Activated CD8-positive, alpha-beta T cell treated with anti-CD3 and anti-CD28 coated beads, Interleukin-2, amount 10 ng/mL, durations not matched to agents 7 days and 5 days (primary cell): ENCODE data around the gene PTPRA. TPM values are rescaled to one million over a fixed set of nuclear protein-coding genes. Genes with fewer than 3 reads are reported as not detected.
"Not testable (repeated sequence)": the region's sequence is repeated elsewhere in the genome, so short reads cannot be mapped to it uniquely, and the experiment has no call there.

Source experiments
- ATAC-seq: fragments of 150-1000 bp; cut with Tn5 transposase; one replicate; pipeline ENCODE4 v1.10.0; 2021; ENCODE audit warnings: moderate library complexity
- CTCF ChIA-PET: fragments of 350-600 bp; sonication (Branson Sonifier 250); formaldehyde crosslinking; loops from one replicate; lab custom pipeline; 2021; ENCODE audit warnings: antibody characterized with exemption; lab: Charles Lee
- POLR2A ChIA-PET: fragments of 350-600 bp; sonication (Branson Sonifier 250); formaldehyde crosslinking; loops from one replicate; lab custom pipeline; 2021; ENCODE audit warnings: antibody characterized with exemption; lab: Charles Lee
- DNase-seq: peaks from one replicate; pipeline ENCODE4 v3.0.0-alpha.2; 2020
- H3K27ac Mint-ChIP-seq: one replicate; pipeline ENCODE4 v1.8.0; 2021; ENCODE audit warnings: mild to moderate bottlenecking, mixed read lengths
- H3K27me3 Mint-ChIP-seq: one replicate; pipeline ENCODE4 v1.8.0; 2021; ENCODE audit warnings: low read depth, mixed read lengths
- H3K36me3 Mint-ChIP-seq: one replicate; pipeline ENCODE4 v1.8.0; 2021; ENCODE audit warnings: low read depth, mixed read lengths
- H3K4me1 Mint-ChIP-seq: one replicate; pipeline ENCODE4 v1.8.0; 2021; ENCODE audit warnings: low read depth, mixed read lengths
- H3K4me3 Mint-ChIP-seq: one replicate; pipeline ENCODE4 v1.8.0; 2021; ENCODE audit warnings: mild to moderate bottlenecking, mixed read lengths
- H3K9me3 Mint-ChIP-seq: one replicate; pipeline ENCODE4 v1.8.0; 2022; ENCODE audit warnings: mixed read lengths; ENCODE audit not compliant: insufficient read depth
- total RNA-seq, 2 experiments: library from RNA; stranded (reverse); gene quantifications; one replicate each; pipeline ENCODE4 v1.2.3, GENCODE V29; 2021

Gene PTPRA
- 10 to 100 TPM; 58.5 to 60.9 TPM for total RNA-seq

- CTCF ChIA-PET = interaction anchor here (1.0 kb wide), 1 partner anchor 110 kb away, joined by 3 read pairs; no protein-coding TSS in a partner anchor
Measured at GRCh38 chr20:2873010-2873746, at the start of gene PTPRA. PTPRA (plus strand) TSS chr20:2873481; CDS start chr20:2964278, 90,797 bp downstream.

GRCh38 chr20:2825761-2826160 is 47.5 kb upstream of the PTPRA start:
- ATAC-seq (peak; percentile 48), DNase-seq (no peak)
- Mint-ChIP-seq H3K4me3 (peak overlapping the region; percentile 36), H3K27me3 (peaks cover 44% of the 10 kb centered on the region), H3K4me1 (peaks cover 26% of the 10 kb centered on the region), H3K36me3 (no peaks in the 10 kb centered on the region), H3K9me3 (no peaks in the 10 kb centered on the region), H3K27ac (no peak overlapping the region)
- ChIA-PET POLR2A (interaction anchor here (0.6 kb wide), 1 partner anchor 21 kb away, joined by 3 read pairs; no protein-coding TSS in a partner anchor), CTCF (interaction anchor here (0.6 to 1.4 kb wide), 2 partner anchors 11 to 337 kb away, joined by 3 read pairs; no protein-coding TSS in a partner anchor)

More at GRCh38 chr20:2873010-2873746, at the start of gene PTPRA:
- H3K9me3 Mint-ChIP-seq = no peaks in the 10 kb centered on the region
- ATAC-seq = peak; percentile 94
- H3K36me3 Mint-ChIP-seq = peaks cover 24% of the 10 kb centered on the region
- peak; percentile 94 for DNase-seq
- POLR2A ChIA-PET = interaction anchor here (0.7 to 1.9 kb wide), 9 partner anchors 9 to 1849 kb away, joined by 3 to 8 read pairs (median 3); partner anchors contain the start of genes PCED1A, PRND and VPS16
- H3K27me3 Mint-ChIP-seq = no peaks in the 10 kb centered on the region
- H3K27ac Mint-ChIP-seq = peak within 1 kb of the TSS; percentile 93
- H3K4me3 Mint-ChIP-seq = peak within 1 kb of the TSS; percentile 92
- H3K4me1 Mint-ChIP-seq = peaks cover 54% of the 10 kb centered on the region

GRCh38 chr20:2826655-2827054 is 46.6 kb upstream of the PTPRA start:
- ATAC-seq = no peak
- no peaks in the 10 kb centered on the region for H3K36me3 Mint-ChIP-seq
- CTCF ChIA-PET = interaction anchor here (1.4 kb wide), 1 partner anchor 10 kb away, joined by 3 read pairs; no protein-coding TSS in a partner anchor
- peaks cover 22% of the 10 kb centered on the region for H3K4me1 Mint-ChIP-seq
- H3K27ac Mint-ChIP-seq = no peak overlapping the region
- H3K9me3 Mint-ChIP-seq = no peaks in the 10 kb centered on the region
- no peak for DNase-seq
- POLR2A ChIA-PET = no interaction called here
- peaks cover 38% of the 10 kb centered on the region for H3K27me3 Mint-ChIP-seq
- H3K4me3 Mint-ChIP-seq = no peak overlapping the region

- no peak overlapping the region for H3K4me3 Mint-ChIP-seq
- ChIA-PET CTCF (no interaction called here), POLR2A (no interaction called here)
- no peak overlapping the region for H3K27ac Mint-ChIP-seq
- ATAC-seq (no peak), DNase-seq (no peak)
- no peaks in the 10 kb centered on the region for H3K9me3 Mint-ChIP-seq
- peaks cover 37% of the 10 kb centered on the region for H3K27me3 Mint-ChIP-seq
- peaks cover 19% of the 10 kb centered on the region for H3K4me1 Mint-ChIP-seq
- H3K36me3 Mint-ChIP-seq = no peaks in the 10 kb centered on the region
Measured at GRCh38 chr20:2829376-2829775, 43.9 kb upstream of the PTPRA start.

GRCh38 chr20:2831206-2831605 is 42.1 kb upstream of the PTPRA start:
- H3K4me3 Mint-ChIP-seq, POLR2A ChIA-PET, H3K9me3 Mint-ChIP-seq, H3K27ac Mint-ChIP-seq, ATAC-seq, H3K36me3 Mint-ChIP-seq, DNase-seq: not testable (repeated sequence)
- peaks cover 34% of the 10 kb centered on the region for H3K27me3 Mint-ChIP-seq
- CTCF ChIA-PET = interaction anchor here (1.5 kb wide), 1 partner anchor 9 kb away, joined by 6 read pairs; no protein-coding TSS in a partner anchor
- H3K4me1 Mint-ChIP-seq = peaks cover 14% of the 10 kb centered on the region

- DNase-seq (no peak), ATAC-seq (no peak)
- ChIA-PET POLR2A (no interaction called here), CTCF (interaction anchor here (1.0 to 1.3 kb wide), 2 partner anchors 12 to 149 kb away, joined by 3 to 4 read pairs; no protein-coding TSS in a partner anchor)
- no peaks in the 10 kb centered on the region for H3K9me3 Mint-ChIP-seq
- peaks cover 14% of the 10 kb centered on the region for H3K27me3 Mint-ChIP-seq
- no peak overlapping the region for H3K27ac Mint-ChIP-seq
- H3K36me3 Mint-ChIP-seq = no peaks in the 10 kb centered on the region
- no peak overlapping the region for H3K4me3 Mint-ChIP-seq
- H3K4me1 Mint-ChIP-seq = peaks cover 3% of the 10 kb centered on the region
Measured at GRCh38 chr20:2833761-2834160, 39.5 kb upstream of the PTPRA start.

GRCh38 chr20:2834401-2835110 is 38.7 kb upstream of the PTPRA start:
- H3K27me3 Mint-ChIP-seq = peaks cover 9% of the 10 kb centered on the region
- no peak overlapping the region for H3K27ac Mint-ChIP-seq
- ChIA-PET CTCF (interaction anchor here (1.0 to 1.3 kb wide), 2 partner anchors 12 to 149 kb away, joined by 3 to 4 read pairs; no protein-coding TSS in a partner anchor), POLR2A (interaction anchor here (0.7 kb wide), 1 partner anchor 76 kb away, joined by 3 read pairs; no protein-coding TSS in a partner anchor)
- ATAC-seq = no peak
- H3K4me3 Mint-ChIP-seq = no peak overlapping the region
- DNase-seq = no peak
- peaks cover 9% of the 10 kb centered on the region for H3K4me1 Mint-ChIP-seq
- no peaks in the 10 kb centered on the region for H3K9me3 Mint-ChIP-seq
- peaks cover 3% of the 10 kb centered on the region for H3K36me3 Mint-ChIP-seq

GRCh38 chr20:2835331-2835796 is 37.9 kb upstream of the PTPRA start:
- Mint-ChIP-seq H3K36me3 (peaks cover 4% of the 10 kb centered on the region), H3K27ac (no peak overlapping the region), H3K4me3 (no peak overlapping the region), H3K4me1 (peaks cover 9% of the 10 kb centered on the region), H3K27me3 (peaks cover 2% of the 10 kb centered on the region), H3K9me3 (no peaks in the 10 kb centered on the region)
- DNase-seq (no peak), ATAC-seq (no peak)
- ChIA-PET CTCF (interaction anchor here (1.5 kb wide), 1 partner anchor 147 kb away, joined by 5 read pairs; no protein-coding TSS in a partner anchor), POLR2A (no interaction called here)

- Mint-ChIP-seq H3K36me3 (peaks cover 4% of the 10 kb centered on the region), H3K4me3 (no peak overlapping the region), H3K9me3 (no peaks in the 10 kb centered on the region), H3K27me3 (peaks cover 2% of the 10 kb centered on the region), H3K27ac (no peak overlapping the region), H3K4me1 (peaks cover 9% of the 10 kb centered on the region)
- CTCF ChIA-PET = interaction anchor here (1.2 to 1.5 kb wide), 2 partner anchors 10 to 148 kb away, joined by 3 to 5 read pairs; no protein-coding TSS in a partner anchor
- POLR2A ChIA-PET = no interaction called here
- ATAC-seq (no peak), DNase-seq (peak; percentile 16)
Measured at GRCh38 chr20:2836035-2836434, 37.2 kb upstream of the PTPRA start.

GRCh38 chr20:2837221-2837960 is 35.9 kb upstream of the PTPRA start:
- ChIA-PET CTCF (interaction anchor here (0.8 kb wide), 1 partner anchor 149 kb away, joined by 3 read pairs; no protein-coding TSS in a partner anchor), POLR2A (interaction anchor here (1.8 kb wide), 1 partner anchor 36 kb away, joined by 4 read pairs; the partner anchor contains the start of gene PTPRA)
- no peak overlapping the region for H3K4me3 Mint-ChIP-seq
- ATAC-seq (no peak), DNase-seq (no peak)
- H3K36me3 Mint-ChIP-seq = peaks cover 4% of the 10 kb centered on the region
- peaks cover 2% of the 10 kb centered on the region for H3K27me3 Mint-ChIP-seq
- H3K27ac Mint-ChIP-seq = no peak overlapping the region
- H3K9me3 Mint-ChIP-seq = no peaks in the 10 kb centered on the region
- peaks cover 10% of the 10 kb centered on the region for H3K4me1 Mint-ChIP-seq
